ENCODE measurements around the gene CRAT. TPM values are rescaled to one million over a fixed set of nuclear protein-coding genes. Genes with fewer than 3 reads are reported as not detected.

CRAT gene
- total RNA-seq, 2 donors from 2014 or later = 17.2 to 17.5 TPM

DNA sequence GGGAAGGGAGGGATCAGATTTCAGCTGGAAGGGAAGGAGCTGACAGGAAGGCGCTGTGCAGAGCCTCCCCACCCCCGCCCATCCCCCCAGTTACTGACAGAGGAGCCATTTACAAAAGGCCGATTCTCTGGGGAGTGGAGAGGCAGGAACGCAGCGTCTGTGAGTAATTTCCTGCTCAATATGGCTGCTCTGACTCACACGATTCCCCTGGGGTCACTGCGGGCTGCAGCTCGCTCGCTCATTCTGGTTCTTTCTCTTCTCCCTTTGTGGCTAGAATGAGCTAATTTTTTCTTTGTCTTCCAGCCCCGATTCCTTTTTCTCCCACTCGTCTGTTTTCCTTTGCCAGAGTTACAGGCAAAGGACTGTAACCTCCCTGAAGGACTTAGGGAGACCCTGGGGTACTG lies 29.4 kb upstream of the CRAT start:
- Mint-ChIP-seq H3K27me3 (ENCODE audit: insufficient read depth) (no peaks in the 10 kb centered on the region), H3K4me1 (peaks cover 33% of the 10 kb centered on the region), H3K9me3 (no peaks in the 10 kb centered on the region), H3K27ac (peak overlapping the region; percentile 97), H3K36me3 (ENCODE audit: low read depth) (peaks cover 39% of the 10 kb centered on the region), H3K4me3 (peak overlapping the region; percentile 62)
- Histone ChIP-seq H3K4me1 (ENCODE audit: control insufficient read depth, insufficient read depth, low read length) (peaks cover 11% of the 10 kb centered on the region), H3K4me3 (ENCODE audit: low read length) (peak overlapping the region; percentile 94), H3K9me3 (ENCODE audit: control insufficient read depth, low read length) (no peaks in the 10 kb centered on the region), H3K9ac (ENCODE audit: extremely low read depth, low read length, poor library complexity, severe bottlenecking) (peak overlapping the region; percentile 96), H3K27me3 (ENCODE audit: control insufficient read depth, insufficient read depth, low read length, poor library complexity, severe bottlenecking) (no peaks in the 10 kb centered on the region), H3K36me3 (ENCODE audit: control insufficient read depth, insufficient read depth, low read length) (peaks cover 45% of the 10 kb centered on the region), H3K27ac (ENCODE audit: low read depth, low read length) (peak overlapping the region; percentile 100)
- WGBS, 2 experiments (ENCODE audit: insufficient coverage in 1 of 2, insufficient read length in 1 of 2) = 0 to 4% methylated on average over 8 to 11 of the region's 11 CpGs
- TF ChIP-seq CTCF (conservative IDR thresholded peaks at IDR 0.05) = no peak
- peak; percentile 95 for DNase-seq

DNA sequence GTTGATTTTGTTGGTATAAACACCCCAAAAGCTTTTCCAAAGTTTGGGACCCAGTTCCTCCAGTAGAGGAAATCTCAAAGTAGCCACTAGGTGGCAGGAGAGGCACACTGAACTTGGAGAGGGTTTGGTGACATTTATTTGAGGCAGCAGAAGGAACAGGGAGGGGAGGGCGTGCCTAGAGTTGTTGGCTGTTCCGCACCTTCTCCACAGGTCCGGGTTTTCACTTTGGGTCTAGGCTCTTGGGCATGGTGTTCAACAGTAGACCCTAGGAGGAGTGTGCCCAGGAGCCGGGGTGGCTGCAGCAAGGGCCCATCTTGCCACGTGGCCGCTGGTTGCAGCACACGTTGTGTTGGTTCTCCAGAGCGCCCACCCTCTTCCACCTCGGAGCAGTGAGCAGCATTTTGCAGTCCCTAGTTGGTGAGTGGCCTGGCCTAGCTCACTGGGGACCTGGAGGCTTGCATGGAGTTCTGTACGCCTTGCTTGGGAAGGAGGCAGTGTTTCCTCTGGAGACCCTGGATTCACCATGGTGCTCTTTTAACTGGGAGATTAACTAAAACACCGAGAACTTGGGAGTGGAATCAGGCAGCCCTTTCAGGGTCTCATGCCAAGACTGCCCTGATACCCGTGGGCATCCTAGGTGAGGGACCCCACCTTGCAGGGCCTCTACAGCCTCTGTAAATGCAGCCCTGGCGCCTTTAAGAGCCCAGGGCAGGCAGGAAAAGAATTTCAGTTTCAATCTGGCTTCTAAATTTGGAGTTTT lies 28.8 kb upstream of the CRAT start:
- H3K9me3 ChIP-seq (ENCODE audit: control insufficient read depth, low read length) = no peaks in the 10 kb centered on the region
- peaks cover 33% of the 10 kb centered on the region for H3K4me1 Mint-ChIP-seq
- 13 to 15% methylated on average over 11 to 13 of the region's 13 CpGs for WGBS, 2 experiments (ENCODE audit: insufficient coverage in 1 of 2, insufficient read length in 1 of 2)
- peak overlapping the region; percentile 94 for H3K4me3 ChIP-seq (ENCODE audit: low read length)
- H3K4me1 ChIP-seq (ENCODE audit: control insufficient read depth, insufficient read depth, low read length) = peaks cover 11% of the 10 kb centered on the region
- TF ChIP-seq CTCF (conservative IDR thresholded peaks at IDR 0.05) = peak; percentile 95
- H3K9me3 Mint-ChIP-seq = no peaks in the 10 kb centered on the region
- H3K27ac ChIP-seq (ENCODE audit: low read depth, low read length) = peak overlapping the region; percentile 100
- peak overlapping the region; percentile 96 for H3K9ac ChIP-seq (ENCODE audit: extremely low read depth, low read length, poor library complexity, severe bottlenecking)
- peak overlapping the region; percentile 62 for H3K4me3 Mint-ChIP-seq
- peak; percentile 92 for DNase-seq
- peaks cover 44% of the 10 kb centered on the region for H3K36me3 Mint-ChIP-seq (ENCODE audit: low read depth)
- no peaks in the 10 kb centered on the region for H3K27me3 Mint-ChIP-seq (ENCODE audit: insufficient read depth)
- H3K27ac Mint-ChIP-seq = peak overlapping the region; percentile 97
- peaks cover 51% of the 10 kb centered on the region for H3K36me3 ChIP-seq (ENCODE audit: control insufficient read depth, insufficient read depth, low read length)
- no peaks in the 10 kb centered on the region for H3K27me3 ChIP-seq (ENCODE audit: control insufficient read depth, insufficient read depth, low read length, poor library complexity, severe bottlenecking)

DNA sequence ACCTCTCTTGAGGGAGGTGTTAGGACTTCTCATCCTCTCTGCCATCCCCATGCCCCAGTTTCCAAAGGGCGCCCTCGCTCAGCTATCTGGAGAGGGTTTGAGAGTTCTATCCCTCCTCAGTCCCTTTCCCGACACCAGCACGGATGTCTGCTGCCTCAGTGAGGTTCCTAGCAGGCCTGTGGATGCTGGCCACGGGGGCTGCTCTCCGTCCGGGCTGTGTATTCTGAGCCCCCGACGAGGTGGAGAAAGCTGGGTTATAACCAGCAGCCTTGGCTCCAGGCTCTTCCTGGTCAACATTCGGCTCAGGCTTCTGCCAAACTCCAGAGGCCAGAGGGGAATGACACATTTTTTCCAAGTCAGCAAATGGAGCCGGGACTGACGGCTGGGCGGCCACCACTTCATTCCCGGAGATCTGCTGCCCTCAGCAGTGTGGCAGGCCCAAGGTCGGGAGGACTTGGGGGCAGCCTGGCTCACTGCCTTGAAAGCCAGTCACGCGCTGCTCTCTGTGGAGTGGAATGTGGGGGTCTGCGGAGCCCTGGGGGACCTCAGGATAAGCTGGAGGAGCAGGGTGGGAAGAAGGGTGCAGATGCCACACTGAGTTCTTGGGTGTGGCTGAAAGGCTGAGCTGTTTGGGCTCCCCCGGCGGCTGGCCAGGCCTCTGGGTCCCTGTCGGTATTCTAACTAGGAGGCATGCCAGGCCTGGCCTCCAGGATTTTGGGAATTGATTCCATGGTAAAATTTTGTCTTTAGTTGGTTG lies 28.1 kb upstream of the CRAT start:
- no peak overlapping the region for H3K4me3 ChIP-seq (ENCODE audit: low read length)
- Mint-ChIP-seq H3K27me3 (ENCODE audit: insufficient read depth) (no peaks in the 10 kb centered on the region), H3K4me1 (peaks cover 29% of the 10 kb centered on the region), H3K27ac (peak overlapping the region; percentile 97), H3K9me3 (no peaks in the 10 kb centered on the region), H3K4me3 (peak overlapping the region; percentile 62), H3K36me3 (ENCODE audit: low read depth) (peaks cover 43% of the 10 kb centered on the region)
- TF ChIP-seq CTCF (conservative IDR thresholded peaks at IDR 0.05) = no peak
- no peak overlapping the region for H3K9ac ChIP-seq (ENCODE audit: extremely low read depth, low read length, poor library complexity, severe bottlenecking)
- peaks cover 11% of the 10 kb centered on the region for H3K4me1 ChIP-seq (ENCODE audit: control insufficient read depth, insufficient read depth, low read length)
- no peaks in the 10 kb centered on the region for H3K9me3 ChIP-seq (ENCODE audit: control insufficient read depth, low read length)
- H3K27ac ChIP-seq (ENCODE audit: low read depth, low read length) = no peak overlapping the region
- peaks cover 50% of the 10 kb centered on the region for H3K36me3 ChIP-seq (ENCODE audit: control insufficient read depth, insufficient read depth, low read length)
- no peaks in the 10 kb centered on the region for H3K27me3 ChIP-seq (ENCODE audit: control insufficient read depth, insufficient read depth, low read length, poor library complexity, severe bottlenecking)
- peak; percentile 61 for DNase-seq
- 82 to 93% methylated on average over 12 to 21 of the region's 21 CpGs for WGBS, 2 experiments (ENCODE audit: insufficient coverage in 1 of 2, insufficient read length in 1 of 2)
